ENCODE measurements around the gene ZNF528.

Gene ZNF528

GRCh38 chr19:52397310-52398080, at the start of gene ZNF528:
ZNF528 (plus strand) TSS chr19:52397849; CDS start chr19:52402014, 4,165 bp downstream.
- Mint-ChIP-seq H3K27me3 (no peaks in the 10 kb centered on the region), H3K27ac (peak within 1 kb of the TSS; percentile 86), H3K9me3 (peaks cover 45% of the 10 kb centered on the region), H3K4me3 (peak within 1 kb of the TSS; percentile 86), H3K36me3 (ENCODE audit: low read depth) (peaks cover 78% of the 10 kb centered on the region), H3K4me1 (ENCODE audit: low read depth) (peaks cover 17% of the 10 kb centered on the region)

- Mint-ChIP-seq H3K4me1 (ENCODE audit: low read depth) (no peaks in the 10 kb centered on the region), H3K4me3 (no peak overlapping the region), H3K27me3 (no peaks in the 10 kb centered on the region), H3K9me3 (peaks cover 51% of the 10 kb centered on the region), H3K27ac (no peak overlapping the region), H3K36me3 (ENCODE audit: low read depth) (peaks cover 63% of the 10 kb centered on the region)
Observed at GRCh38 chr19:52351512-52351911, 46.1 kb upstream of the ZNF528 start.

- no peaks in the 10 kb centered on the region for H3K27me3 Mint-ChIP-seq
- no peak overlapping the region for H3K4me3 Mint-ChIP-seq
- H3K27ac Mint-ChIP-seq, result no peak overlapping the region
- peaks cover 71% of the 10 kb centered on the region for H3K36me3 Mint-ChIP-seq (ENCODE audit: low read depth)
- peaks cover 17% of the 10 kb centered on the region for H3K4me1 Mint-ChIP-seq (ENCODE audit: low read depth)
- H3K9me3 Mint-ChIP-seq, result peaks cover 32% of the 10 kb centered on the region
Observed at GRCh38 chr19:52366414-52366824, 31.2 kb upstream of the ZNF528 start.

GRCh38 chr19:52369559-52370340, 27.9 kb upstream of the ZNF528 start, which contains the start of gene ZNF880:
ZNF880 (plus strand) TSS chr19:52369923; CDS start chr19:52369966, 43 bp downstream.
- H3K36me3 Mint-ChIP-seq (ENCODE audit: low read depth), result peaks cover 76% of the 10 kb centered on the region

GRCh38 chr19:52370341-52370710, 27.3 kb upstream of the ZNF528 start:
- H3K27me3 Mint-ChIP-seq, result no peaks in the 10 kb centered on the region
- H3K27ac Mint-ChIP-seq, result peak overlapping the region; percentile 92
- H3K36me3 Mint-ChIP-seq (ENCODE audit: low read depth), result peaks cover 75% of the 10 kb centered on the region
- peaks cover 17% of the 10 kb centered on the region for H3K4me1 Mint-ChIP-seq (ENCODE audit: low read depth)
- peaks cover 41% of the 10 kb centered on the region for H3K9me3 Mint-ChIP-seq
- H3K4me3 Mint-ChIP-seq, result peak overlapping the region; percentile 87

More at GRCh38 chr19:52369559-52370340, 27.9 kb upstream of the ZNF528 start, which contains the start of gene ZNF880:
- H3K4me3 Mint-ChIP-seq, result peak within 1 kb of the TSS; percentile 87
- H3K27me3 Mint-ChIP-seq, result no peaks in the 10 kb centered on the region
- H3K4me1 Mint-ChIP-seq (ENCODE audit: low read depth), result peaks cover 17% of the 10 kb centered on the region
- H3K27ac Mint-ChIP-seq, result peak within 1 kb of the TSS; percentile 92
- H3K9me3 Mint-ChIP-seq, result peaks cover 40% of the 10 kb centered on the region

- Mint-ChIP-seq H3K9me3 (peaks cover 40% of the 10 kb centered on the region), H3K4me1 (ENCODE audit: low read depth) (no peaks in the 10 kb centered on the region), H3K36me3 (ENCODE audit: low read depth) (peaks cover 64% of the 10 kb centered on the region), H3K27ac (no peak overlapping the region), H3K4me3 (no peak overlapping the region), H3K27me3 (no peaks in the 10 kb centered on the region)
Observed at GRCh38 chr19:52391135-52391534, 6.5 kb upstream of the ZNF528 start.

- Mint-ChIP-seq H3K9me3 (peaks cover 44% of the 10 kb centered on the region), H3K27ac (peak overlapping the region; percentile 86), H3K4me3 (peak overlapping the region; percentile 86), H3K36me3 (ENCODE audit: low read depth) (peaks cover 77% of the 10 kb centered on the region), H3K27me3 (no peaks in the 10 kb centered on the region), H3K4me1 (ENCODE audit: low read depth) (peaks cover 17% of the 10 kb centered on the region)
Observed at GRCh38 chr19:52398081-52398441, 412 bp downstream of the ZNF528 start.

- Mint-ChIP-seq H3K9me3 (peaks cover 55% of the 10 kb centered on the region), H3K4me1 (ENCODE audit: low read depth) (no peaks in the 10 kb centered on the region), H3K27me3 (no peaks in the 10 kb centered on the region), H3K27ac (no peak overlapping the region), H3K36me3 (ENCODE audit: low read depth) (peaks cover 91% of the 10 kb centered on the region), H3K4me3 (no peak overlapping the region)
Observed at GRCh38 chr19:52410276-52410675, 12.6 kb downstream of the ZNF528 start.

- H3K27ac Mint-ChIP-seq, result no peak overlapping the region
- peaks cover 48% of the 10 kb centered on the region for H3K36me3 Mint-ChIP-seq (ENCODE audit: low read depth)
- peaks cover 63% of the 10 kb centered on the region for H3K9me3 Mint-ChIP-seq
- H3K27me3 Mint-ChIP-seq, result no peaks in the 10 kb centered on the region
- H3K4me1 Mint-ChIP-seq (ENCODE audit: low read depth), result no peaks in the 10 kb centered on the region
- H3K4me3 Mint-ChIP-seq, result no peak overlapping the region
Observed at GRCh38 chr19:52415711-52416110, 18.1 kb downstream of the ZNF528 start.

- H3K27ac Mint-ChIP-seq, result no peak within 1 kb of the TSS
- H3K4me1 Mint-ChIP-seq (ENCODE audit: low read depth), result no peaks in the 10 kb centered on the region
- H3K4me3 Mint-ChIP-seq, result no peak within 1 kb of the TSS
- no peaks in the 10 kb centered on the region for H3K27me3 Mint-ChIP-seq
- peaks cover 14% of the 10 kb centered on the region for H3K36me3 Mint-ChIP-seq (ENCODE audit: low read depth)
- H3K9me3 Mint-ChIP-seq, result peaks cover 35% of the 10 kb centered on the region
Observed at GRCh38 chr19:52428937-52429336, 31.3 kb downstream of the ZNF528 start, which contains the start of gene ZNF534. ZNF534 (plus strand) TSS chr19:52429148; CDS start chr19:52431475, 2,327 bp downstream.

- H3K36me3 Mint-ChIP-seq (ENCODE audit: low read depth), result peaks cover 18% of the 10 kb centered on the region
- H3K4me3 Mint-ChIP-seq, result no peak overlapping the region
- peaks cover 53% of the 10 kb centered on the region for H3K9me3 Mint-ChIP-seq
- H3K27me3 Mint-ChIP-seq, result no peaks in the 10 kb centered on the region
- H3K27ac Mint-ChIP-seq, result no peak overlapping the region
- no peaks in the 10 kb centered on the region for H3K4me1 Mint-ChIP-seq (ENCODE audit: low read depth)
Observed at GRCh38 chr19:52442179-52442578, 44.5 kb downstream of the ZNF528 start.

- peaks cover 21% of the 10 kb centered on the region for H3K36me3 Mint-ChIP-seq (ENCODE audit: low read depth)
- no peaks in the 10 kb centered on the region for H3K4me1 Mint-ChIP-seq (ENCODE audit: low read depth)
- H3K9me3 Mint-ChIP-seq, result peaks cover 53% of the 10 kb centered on the region
- H3K27ac Mint-ChIP-seq, result no peak overlapping the region
- no peak overlapping the region for H3K4me3 Mint-ChIP-seq
- peaks cover 8% of the 10 kb centered on the region for H3K27me3 Mint-ChIP-seq
Observed at GRCh38 chr19:52444506-52444905, 46.9 kb downstream of the ZNF528 start.

- Mint-ChIP-seq H3K4me1 (ENCODE audit: low read depth) (peaks cover 14% of the 10 kb centered on the region), H3K27ac (no peak overlapping the region), H3K27me3 (peaks cover 17% of the 10 kb centered on the region), H3K4me3 (no peak overlapping the region), H3K36me3 (ENCODE audit: low read depth) (peaks cover 57% of the 10 kb centered on the region), H3K9me3 (peaks cover 59% of the 10 kb centered on the region)
Observed at GRCh38 chr19:52451241-52451640, 53.6 kb downstream of the ZNF528 start.

- H3K9me3 Mint-ChIP-seq, result peaks cover 65% of the 10 kb centered on the region
- peak within 1 kb of the TSS; percentile 58 for H3K27ac Mint-ChIP-seq
- H3K36me3 Mint-ChIP-seq (ENCODE audit: low read depth), result peaks cover 80% of the 10 kb centered on the region
- H3K27me3 Mint-ChIP-seq, result peaks cover 17% of the 10 kb centered on the region
- peaks cover 14% of the 10 kb centered on the region for H3K4me1 Mint-ChIP-seq (ENCODE audit: low read depth)
- H3K4me3 Mint-ChIP-seq, result peak within 1 kb of the TSS; percentile 82
Observed at GRCh38 chr19:52453324-52454094, 55.9 kb downstream of the ZNF528 start, which contains the start of gene ZNF578. ZNF578 (plus strand) TSS chr19:52453553; CDS start chr19:52501846, 48,293 bp downstream.
